ENCODE results near the gene CA5A. TPM values are rescaled to one million over a fixed set of nuclear protein-coding genes. Genes with fewer than 3 reads are reported as not detected.

The CA5A gene
- total and polyA plus RNA-seq, 2 of the 13 experiments (the other 11 are each of a cell fraction or from before 2014, with no cell fraction given): 66.8 to 106 TPM

- 0 out of 2 replicates have a peak, but pooled peaks have one; percentile 70 for TF ChIP-seq EED (CRISPR knock-in tag; IDR thresholded peaks at IDR 0.05)
- no peak for TF ChIP-seq FOXM1 (CRISPR knock-in tag; IDR thresholded peaks at IDR 0.05)
- peak; percentile 81; the same call in 1 of the 2 replicates for TF ChIP-seq TP53 (CRISPR knock-in tag; conservative IDR thresholded peaks at IDR 0.05)
- TF ChIP-seq POLR2AphosphoS2 (IDR thresholded peaks at IDR 0.05; ENCODE audit: low read depth, low read length): peak; percentile 71; the same call in 1 of the 2 replicates
- peak; percentile 42; the same call in 1 of the 2 replicates for TF ChIP-seq EHMT2 (IDR thresholded peaks at IDR 0.05; ENCODE audit: borderline replicate concordance, low read depth, low read length)
- TF ChIP-seq ZNF24 (IDR thresholded peaks at IDR 0.05): no peak
- 0 out of 2 replicates have a peak, but pooled peaks have one; percentile 19 for TF ChIP-seq ZSCAN12 (CRISPR knock-in tag; IDR thresholded peaks at IDR 0.05)
- no peak for TF ChIP-seq ZNF432 (CRISPR knock-in tag; IDR thresholded peaks at IDR 0.05; ENCODE audit: borderline replicate concordance)
- no peak for TF ChIP-seq ZNF569 (CRISPR knock-in tag; IDR thresholded peaks at IDR 0.05; ENCODE audit: borderline replicate concordance)
- peak; percentile 54 for TF ChIP-seq GABPB1 (CRISPR knock-in tag; IDR thresholded peaks at IDR 0.05)
- TF ChIP-seq POLR2G (IDR thresholded peaks at IDR 0.05; ENCODE audit: low read depth, low read length): peak; percentile 80
- no peak for TF ChIP-seq ZBTB44 (CRISPR knock-in tag; IDR thresholded peaks at IDR 0.05)
- peak; percentile 85; the same call in 1 of the 2 replicates for TF ChIP-seq ZNF557 (CRISPR knock-in tag; IDR thresholded peaks at IDR 0.05)
- TF ChIP-seq ZNF513 (CRISPR knock-in tag; conservative IDR thresholded peaks at IDR 0.05): no peak
- TF ChIP-seq ZBTB39 (CRISPR knock-in tag; IDR thresholded peaks at IDR 0.05): peak; percentile 35
- peak; percentile 24; the same call in 1 of the 2 replicates for TF ChIP-seq SNAI1 (CRISPR knock-in tag; IDR thresholded peaks at IDR 0.05; ENCODE audit: borderline replicate concordance)
- TF ChIP-seq ZNF20 (CRISPR knock-in tag; IDR thresholded peaks at IDR 0.05): peak; percentile 82; the same call in 1 of the 2 replicates
- TF ChIP-seq ZNF746 (CRISPR knock-in tag; IDR thresholded peaks at IDR 0.05): peak; percentile 92
- TF ChIP-seq ZBTB43 (CRISPR knock-in tag; conservative IDR thresholded peaks at IDR 0.05): peak; percentile 80
- peak; percentile 33; the same call in 1 of the 2 replicates for TF ChIP-seq ZNF121 (CRISPR knock-in tag; IDR thresholded peaks at IDR 0.05)
- TF ChIP-seq ZNF343 (CRISPR knock-in tag; IDR thresholded peaks at IDR 0.05): peak; percentile 98
- TF ChIP-seq MXI1 (IDR thresholded peaks at IDR 0.05; ENCODE audit: borderline replicate concordance, low read depth, low read length): peak; percentile 52; the same call in 1 of the 3 replicates
- TF ChIP-seq U2AF1 (optimal IDR thresholded peaks at IDR 0.05; ENCODE audit: low read depth, low read length): no peak
These were observed 88.3 kb downstream of the CA5A start (continued) for GRCh38 chr16:87847785-87848675.
